Trophoblast cell (in vitro differentiated cells and primary cell): ENCODE data around the gene LIPN.

Experiments
- DNase-seq, 2 donors: peaks; one replicate each; pipeline ENCODE4 v3.0.0-alpha.2; 2016
- H2AFZ ChIP-seq: 2 replicates; pipeline ENCODE4 v1.6.1; 2013; ENCODE audit warnings: low read length, moderate library complexity, mild to moderate bottlenecking; ENCODE audit not compliant: insufficient read depth, poor library complexity
- H2AK5ac ChIP-seq: 2 replicates; pipeline ENCODE4 v1.6.1; 2013; ENCODE audit warnings: mild to moderate bottlenecking, low read length
- H2BK120ac ChIP-seq: 2 replicates; pipeline ENCODE4 v1.6.1; 2013; ENCODE audit warnings: low read length, mild to moderate bottlenecking, moderate library complexity; ENCODE audit not compliant: insufficient read depth, poor library complexity
- H2BK12ac ChIP-seq: 2 replicates; pipeline ENCODE4 v1.6.1; 2013; ENCODE audit warnings: mild to moderate bottlenecking, low read length, moderate library complexity
- H2BK5ac ChIP-seq: 2 replicates; pipeline ENCODE4 v1.6.1; 2013; ENCODE audit warnings: low read length, low read depth, moderate library complexity, mild to moderate bottlenecking; ENCODE audit not compliant: poor library complexity
- H3K14ac ChIP-seq: 2 replicates; pipeline ENCODE4 v1.6.1; 2013; ENCODE audit warnings: mild to moderate bottlenecking, low read length
- H3K18ac ChIP-seq: 2 replicates; pipeline ENCODE4 v1.6.1; 2013; ENCODE audit warnings: mild to moderate bottlenecking, low read length
- H3K23ac ChIP-seq: 2 replicates; pipeline ENCODE4 v1.6.1; 2013; ENCODE audit warnings: low read length
- H3K27ac ChIP-seq: 2 replicates; pipeline ENCODE4 v1.5.1; 2013; ENCODE audit warnings: low read depth, mild to moderate bottlenecking, inconsistent platforms, low read length, moderate library complexity
- H3K27me3 ChIP-seq: 2 replicates; pipeline ENCODE4 v1.6.1; 2013; ENCODE audit warnings: inconsistent platforms, mild to moderate bottlenecking, low read length, moderate library complexity; ENCODE audit not compliant: insufficient read depth
- H3K36me3 ChIP-seq, 2 experiments: 1 replicate in 1 of 2; 2 replicates in 1 of 2; pipeline ENCODE4 v1.6.1; 2013; ENCODE audit warnings: low read length in 2 of 2, mild to moderate bottlenecking in 2 of 2, moderate library complexity in 1 of 2; ENCODE audit not compliant: insufficient read depth in 2 of 2, control insufficient read depth in 1 of 2
- H3K4ac ChIP-seq: 2 replicates; pipeline ENCODE4 v1.6.1; 2013; ENCODE audit warnings: low read depth, mild to moderate bottlenecking, low read length, moderate library complexity
- H3K4me1 ChIP-seq, 2 experiments: 1 replicate in 1 of 2; 2 replicates in 1 of 2; pipeline ENCODE4 v1.6.1; 2013; ENCODE audit warnings: low read length in 2 of 2, mild to moderate bottlenecking in 2 of 2, moderate library complexity in 1 of 2; ENCODE audit not compliant: insufficient read depth in 2 of 2, control insufficient read depth in 1 of 2
- H3K4me2 ChIP-seq: 2 replicates; pipeline ENCODE4 v1.6.1; 2013; ENCODE audit warnings: inconsistent platforms, mild to moderate bottlenecking, low read length, moderate library complexity
- H3K4me3 ChIP-seq: 2 replicates; pipeline ENCODE4 v1.5.1; 2013; ENCODE audit warnings: mild to moderate bottlenecking, low read depth, low read length, inconsistent platforms
- H3K79me1 ChIP-seq: one replicate; pipeline ENCODE4 v1.6.1; 2013; ENCODE audit warnings: low read length
- H3K79me2 ChIP-seq: 2 replicates; pipeline ENCODE4 v1.6.1; 2013; ENCODE audit warnings: low read length, mild to moderate bottlenecking; ENCODE audit not compliant: control insufficient read depth, insufficient read depth, poor library complexity
- H3K9ac ChIP-seq: 2 replicates; pipeline ENCODE4 v1.6.1; 2013; ENCODE audit warnings: mild to moderate bottlenecking, low read length
- H3K9me3 ChIP-seq: 2 replicates; pipeline ENCODE4 v1.6.1; 2013; ENCODE audit warnings: low read depth, mild to moderate bottlenecking, control low read depth, inconsistent platforms, low read length; ENCODE audit not compliant: insufficient read depth
- H4K12ac ChIP-seq: 2 replicates; pipeline ENCODE4 v1.6.1; 2013; ENCODE audit warnings: low read depth, mild to moderate bottlenecking, low read length, moderate library complexity
- H4K8ac ChIP-seq: 2 replicates; pipeline ENCODE4 v1.6.1; 2013; ENCODE audit warnings: low read depth, mild to moderate bottlenecking, low read length, moderate library complexity
- H4K91ac ChIP-seq: one replicate; pipeline ENCODE4 v1.6.1; 2013; ENCODE audit warnings: low read depth, mild to moderate bottlenecking, low read length, moderate library complexity
- WGBS: extraction: QIAGEN DNeasy Blood & Tissue Kit; methylation state at CpG from one replicate; pipeline ENCODE4 v1.1.7; 2013; ENCODE audit warnings: missing lambda C conversion rate; ENCODE audit not compliant: insufficient read length, insufficient coverage; ENCODE audit errors: extremely low coverage; 5-methylcytosine and 5-hydroxymethylcytosine counted together

The LIPN gene

DNA sequence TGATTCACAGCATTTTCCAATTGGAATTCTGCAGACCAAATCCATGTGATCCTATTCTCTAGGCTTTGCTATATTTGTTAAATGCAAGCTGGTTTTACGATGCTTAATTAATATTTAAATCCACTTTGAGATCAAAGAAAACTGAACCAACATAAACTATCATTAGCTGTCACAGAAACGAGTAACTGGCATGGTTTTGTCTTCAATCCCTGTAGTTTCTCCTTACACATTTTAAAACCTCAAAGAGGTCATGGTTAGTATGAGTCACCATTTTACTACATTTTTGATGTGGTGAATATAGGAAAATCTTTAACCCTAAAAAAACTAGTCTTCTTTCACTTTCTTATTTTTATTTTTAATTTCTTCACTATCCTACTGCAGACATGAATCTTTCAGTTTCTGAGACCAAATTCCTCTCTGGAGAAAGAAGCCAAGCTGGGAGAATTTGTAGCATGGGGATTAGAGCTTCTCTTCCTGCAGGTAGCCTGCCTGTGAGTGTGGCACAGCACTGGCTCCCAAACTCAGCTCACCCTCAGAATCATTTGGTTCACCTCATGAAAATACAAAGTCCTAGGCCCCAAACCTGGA, 34.0 kb downstream of the LIPN start:
- DNase-seq, result no peak
- no peak overlapping the region for H3K4me3 ChIP-seq
- no peak overlapping the region for H2BK5ac ChIP-seq
- no peak overlapping the region for H3K14ac ChIP-seq
- no peak overlapping the region for H2BK12ac ChIP-seq
- H3K36me3 ChIP-seq, result no peaks in the 10 kb centered on the region
- no peak overlapping the region for H3K4ac ChIP-seq
- H2AK5ac ChIP-seq, result no peak overlapping the region
- H3K27ac ChIP-seq, result no peak overlapping the region
- H3K79me1 ChIP-seq, result no peaks in the 10 kb centered on the region
- H4K91ac ChIP-seq, result no peak overlapping the region
- H3K9ac ChIP-seq, result no peak overlapping the region
- no peak overlapping the region for H2BK120ac ChIP-seq
- H3K4me1 ChIP-seq, result no peaks in the 10 kb centered on the region
- H2AFZ ChIP-seq, result no peak overlapping the region
- H3K79me2 ChIP-seq, result no peaks in the 10 kb centered on the region
- no peak overlapping the region for H4K8ac ChIP-seq
- no peak overlapping the region for H3K23ac ChIP-seq
- no CpG with 5 or more reads among the region's 2 CpGs for WGBS
- no peak overlapping the region for H3K4me2 ChIP-seq
- no peak overlapping the region for H3K18ac ChIP-seq
- H3K9me3 ChIP-seq, result peaks cover 1% of the 10 kb centered on the region
- H4K12ac ChIP-seq, result no peak overlapping the region
- H3K27me3 ChIP-seq, result no peaks in the 10 kb centered on the region

- H3K79me2 ChIP-seq, result no peaks in the 10 kb centered on the region
- H3K23ac ChIP-seq, result no peak overlapping the region
- H3K4me1 ChIP-seq, result no peaks in the 10 kb centered on the region
- no peak overlapping the region for H2BK120ac ChIP-seq
- no peaks in the 10 kb centered on the region for H3K36me3 ChIP-seq
- H3K79me1 ChIP-seq, result no peaks in the 10 kb centered on the region
- H2AK5ac ChIP-seq, result no peak overlapping the region
- no peak overlapping the region for H2BK12ac ChIP-seq
- no peak overlapping the region for H4K8ac ChIP-seq
- H3K27me3 ChIP-seq, result no peaks in the 10 kb centered on the region
- no peak overlapping the region for H2AFZ ChIP-seq
- H3K4ac ChIP-seq, result no peak overlapping the region
- H3K9ac ChIP-seq, result no peak overlapping the region
- WGBS, result no CpG with 5 or more reads among the region's 1 CpG
- H3K18ac ChIP-seq, result no peak overlapping the region
- DNase-seq, result no peak
- H2BK5ac ChIP-seq, result no peak overlapping the region
- no peak overlapping the region for H3K27ac ChIP-seq
- H3K9me3 ChIP-seq, result peaks cover 1% of the 10 kb centered on the region
- H3K4me2 ChIP-seq, result no peak overlapping the region
- H3K4me3 ChIP-seq, result no peak overlapping the region
- no peak overlapping the region for H4K91ac ChIP-seq
- H3K14ac ChIP-seq, result no peak overlapping the region
- no peak overlapping the region for H4K12ac ChIP-seq
Observed at GRCh38 chr10:88794731-88795130, 34.9 kb downstream of the LIPN start.

GRCh38 chr10:88800152-88801125, 40.6 kb downstream of the LIPN start:
- no peak overlapping the region for H4K91ac ChIP-seq
- H3K4ac ChIP-seq, result no peak overlapping the region
- no peaks in the 10 kb centered on the region for H3K9me3 ChIP-seq
- H2BK12ac ChIP-seq, result no peak overlapping the region
- no peak overlapping the region for H3K27ac ChIP-seq
- no peaks in the 10 kb centered on the region for H3K79me1 ChIP-seq
- H3K4me2 ChIP-seq, result no peak overlapping the region
- H3K4me3 ChIP-seq, result no peak overlapping the region
- no peaks in the 10 kb centered on the region for H3K79me2 ChIP-seq
- H4K12ac ChIP-seq, result no peak overlapping the region
- H3K36me3 ChIP-seq, result no peaks in the 10 kb centered on the region
- H4K8ac ChIP-seq, result no peak overlapping the region
- H3K14ac ChIP-seq, result no peak overlapping the region
- WGBS, result no CpG with 5 or more reads among the region's 2 CpGs
- DNase-seq, result peak; percentile 69 to 87
- H2BK5ac ChIP-seq, result no peak overlapping the region
- H3K18ac ChIP-seq, result no peak overlapping the region
- no peak overlapping the region for H2AK5ac ChIP-seq
- H3K4me1 ChIP-seq, result no peaks in the 10 kb centered on the region
- H3K23ac ChIP-seq, result no peak overlapping the region
- no peak overlapping the region for H2BK120ac ChIP-seq
- no peaks in the 10 kb centered on the region for H3K27me3 ChIP-seq
- H2AFZ ChIP-seq, result no peak overlapping the region
- no peak overlapping the region for H3K9ac ChIP-seq

- WGBS, result no CpG with 5 or more reads among the region's 2 CpGs
Observed at GRCh38 chr10:88802523-88803285, 42.9 kb downstream of the LIPN start, which contains the start of gene LIPM. Gene LIPM, plus strand, starts transcription at chr10:88802730. Its CDS starts 167 bp downstream, at chr10:88802897.

More at GRCh38 chr10:88802523-88803285, 42.9 kb downstream of the LIPN start, which contains the start of gene LIPM:
- Histone ChIP-seq H3K9ac (no peak within 1 kb of the TSS), H2AK5ac (no peak within 1 kb of the TSS), H3K79me1 (no peaks in the 10 kb centered on the region), H4K12ac (no peak within 1 kb of the TSS), H3K14ac (no peak within 1 kb of the TSS), H3K4ac (no peak within 1 kb of the TSS), H2AFZ (no peak within 1 kb of the TSS), H3K18ac (no peak within 1 kb of the TSS), H2BK5ac (no peak within 1 kb of the TSS), H4K8ac (no peak within 1 kb of the TSS), H3K4me1 (no peaks in the 10 kb centered on the region), H3K4me2 (no peak within 1 kb of the TSS), H2BK12ac (no peak within 1 kb of the TSS), H3K4me3 (no peak within 1 kb of the TSS), H3K36me3 (no peaks in the 10 kb centered on the region), H4K91ac (no peak within 1 kb of the TSS), H3K27ac (no peak within 1 kb of the TSS), H3K9me3 (no peaks in the 10 kb centered on the region), H3K27me3 (peaks cover 3% of the 10 kb centered on the region), H2BK120ac (no peak within 1 kb of the TSS), H3K79me2 (no peaks in the 10 kb centered on the region), H3K23ac (no peak within 1 kb of the TSS)
- DNase-seq, result no peak
